Psoas muscle (tissue), 8 donors: ENCODE measurements around the gene MTUS2. TPM values are rescaled to one million over a fixed set of nuclear protein-coding genes. Genes with fewer than 3 reads are reported as not detected.
A peak's percentile ranks its signal among the peaks of the same experiment; 100 is the strongest.

Experiments used
- ATAC-seq, 4 donors: fragments of 200-7000 bp; cut with Tn5 transposase; one replicate each; pipeline ENCODE4 v1.9.1; 2020; ENCODE audit warnings: moderate library complexity in 3 of 4, mild to moderate bottlenecking in 2 of 4
- DNase-seq, 2 donors: peaks; one replicate each; pipeline ENCODE4 v3.0.0-alpha.2; 2020
- H3K27ac ChIP-seq: fragments of 200-600 bp; one replicate; pipeline ENCODE4 v1.8.0; 2022
- H3K27me3 ChIP-seq, 3 donors: fragments of 200-600 bp in 1 of 3; one replicate each; pipeline versions ENCODE4 v1.6.1 to v1.8.0; 2013 to 2022; ENCODE audit warnings: low read length in 2 of 3, mild to moderate bottlenecking in 2 of 3, moderate library complexity in 1 of 3; ENCODE audit not compliant: insufficient read depth in 3 of 3
- H3K36me3 ChIP-seq, 2 donors: fragments of 200-600 bp in 1 of 2; one replicate each; pipeline versions ENCODE4 v1.6.1 to v1.8.0; 2013 to 2022; ENCODE audit warnings: low read depth in 1 of 2, mild to moderate bottlenecking in 1 of 2, moderate library complexity in 1 of 2; ENCODE audit not compliant: insufficient read depth in 1 of 2
- H3K4me1 ChIP-seq: fragments of 200-600 bp; one replicate; pipeline ENCODE4 v1.8.0; 2022
- H3K4me3 ChIP-seq: fragments of 200-600 bp; one replicate; pipeline ENCODE4 v1.8.0; 2022; ENCODE audit warnings: mild to moderate bottlenecking
- H3K9me3 ChIP-seq: fragments of 200-600 bp; one replicate; pipeline ENCODE4 v1.8.0; 2022
- WGBS, 3 donors: extraction: QIAGEN DNeasy Blood & Tissue Kit; methylation state at CpG; one replicate each; pipeline versions ENCODE4 v1.1.6 to v1.1.7; 2013; 5-methylcytosine and 5-hydroxymethylcytosine counted together
- intact Hi-C, 2 donors: fragments of 100-400 bp; cut with DNase I; formaldehyde crosslinking; loops; one replicate each; pipeline versions ENCODE4 v1.11.0 to v1.14.2; 2022
- polyA plus RNA-seq, 3 donors: library from polyadenylated mRNA; stranded (reverse); fragments of 200-250 nt; gene quantifications; one replicate each; pipeline ENCODE4 v1.2.3, GENCODE V29; 2013
- total RNA-seq, 4 donors: library from RNA; stranded (reverse); fragmentation: NEBNext Ultra II Directional in 2 of 4; extraction: Animal tissue kit (Norgen Biotek cat#: 25700) in 2 of 4; gene quantifications; one replicate each; pipeline versions ENCODE4 v1.2.1 to v1.2.4, GENCODE V29; 2021 to 2023
- TF ChIP-seq, protein P1 (sequence below): fragments of 200-600 bp; IDR thresholded peaks from one replicate; pipeline ENCODE4 v1.8.0; 2022; ENCODE audit warnings: antibody characterized with exemption
- donor health status: healthy with polysubstance abuse.
- donor health status: DM: no; HTN: no; CAD: no; lungs with moderate emphysema.
- donor health status: Bipolar disorder and iron deficiency.
- donor health status: healthy.
- donor health status: DM: yes; HTN: yes; CAD: no.
- donor health status: DM: no; HTN: no; CAD: no.
- donor health status: DM: no; HTN: no; CAD: no.
- donor health status: DM: yes; HTN: yes; CAD: no.

Gene MTUS2
- total and polyA plus RNA-seq, 7 donors: 0.03 to 0.79 (median 0.14) TPM; not detected in 2

DNA sequence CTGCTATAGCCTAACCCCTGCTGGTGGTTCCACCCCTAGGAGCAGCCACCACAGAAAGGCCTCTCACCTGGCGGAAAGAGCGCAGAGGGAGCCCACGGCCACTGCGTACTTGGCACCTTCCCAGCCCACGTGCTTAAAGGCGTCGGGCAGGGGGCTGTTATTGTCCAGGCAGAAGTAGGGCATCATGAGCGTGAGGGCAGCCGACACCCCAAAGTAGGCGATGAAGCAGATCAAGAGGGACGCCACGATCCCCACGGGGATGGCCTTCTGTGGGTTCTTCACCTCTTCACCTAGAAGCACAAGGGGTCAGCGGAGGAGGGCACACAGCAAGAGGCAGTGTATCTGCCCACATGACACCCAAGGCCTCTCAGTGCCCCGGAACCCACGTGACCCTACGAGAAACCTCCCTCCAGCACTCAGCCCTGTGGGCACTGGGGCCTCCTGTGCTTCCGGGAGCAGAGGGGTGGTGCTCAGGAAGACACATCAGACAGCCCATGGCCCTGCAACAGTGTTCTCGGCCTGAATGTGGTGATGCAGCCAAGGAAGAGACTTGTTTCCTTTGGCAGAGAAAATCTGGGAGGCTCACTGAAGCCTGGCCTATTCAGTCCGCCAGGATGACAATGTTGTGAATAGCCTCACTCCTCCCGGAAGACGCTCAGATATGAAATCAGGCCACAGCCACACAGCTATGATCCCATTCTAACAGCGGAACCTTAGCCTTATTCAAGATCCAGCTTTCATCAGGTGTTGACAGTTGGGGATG is 703.2 kb downstream of the MTUS2 start:
- ATAC-seq (peak in 3 of 4 donors; percentile 40 to 72 (median 60)), DNase-seq (peak; percentile 66 to 69)
- 93 to 95% (median 95%) methylated on average over 23 of the region's 23 CpGs for WGBS, 3 donors
- no peak overlapping the region for H3K27ac ChIP-seq
- TF ChIP-seq, protein P1, sequence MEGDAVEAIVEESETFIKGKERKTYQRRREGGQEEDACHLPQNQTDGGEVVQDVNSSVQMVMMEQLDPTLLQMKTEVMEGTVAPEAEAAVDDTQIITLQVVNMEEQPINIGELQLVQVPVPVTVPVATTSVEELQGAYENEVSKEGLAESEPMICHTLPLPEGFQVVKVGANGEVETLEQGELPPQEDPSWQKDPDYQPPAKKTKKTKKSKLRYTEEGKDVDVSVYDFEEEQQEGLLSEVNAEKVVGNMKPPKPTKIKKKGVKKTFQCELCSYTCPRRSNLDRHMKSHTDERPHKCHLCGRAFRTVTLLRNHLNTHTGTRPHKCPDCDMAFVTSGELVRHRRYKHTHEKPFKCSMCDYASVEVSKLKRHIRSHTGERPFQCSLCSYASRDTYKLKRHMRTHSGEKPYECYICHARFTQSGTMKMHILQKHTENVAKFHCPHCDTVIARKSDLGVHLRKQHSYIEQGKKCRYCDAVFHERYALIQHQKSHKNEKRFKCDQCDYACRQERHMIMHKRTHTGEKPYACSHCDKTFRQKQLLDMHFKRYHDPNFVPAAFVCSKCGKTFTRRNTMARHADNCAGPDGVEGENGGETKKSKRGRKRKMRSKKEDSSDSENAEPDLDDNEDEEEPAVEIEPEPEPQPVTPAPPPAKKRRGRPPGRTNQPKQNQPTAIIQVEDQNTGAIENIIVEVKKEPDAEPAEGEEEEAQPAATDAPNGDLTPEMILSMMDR: no peak
- H3K27me3 ChIP-seq: no peaks in the 10 kb centered on the region
- H3K9me3 ChIP-seq: no peaks in the 10 kb centered on the region
- no peaks in the 10 kb centered on the region for H3K36me3 ChIP-seq
- H3K4me3 ChIP-seq: no peak overlapping the region
- H3K4me1 ChIP-seq: no peaks in the 10 kb centered on the region
- intact Hi-C loops: no loop called here

DNA sequence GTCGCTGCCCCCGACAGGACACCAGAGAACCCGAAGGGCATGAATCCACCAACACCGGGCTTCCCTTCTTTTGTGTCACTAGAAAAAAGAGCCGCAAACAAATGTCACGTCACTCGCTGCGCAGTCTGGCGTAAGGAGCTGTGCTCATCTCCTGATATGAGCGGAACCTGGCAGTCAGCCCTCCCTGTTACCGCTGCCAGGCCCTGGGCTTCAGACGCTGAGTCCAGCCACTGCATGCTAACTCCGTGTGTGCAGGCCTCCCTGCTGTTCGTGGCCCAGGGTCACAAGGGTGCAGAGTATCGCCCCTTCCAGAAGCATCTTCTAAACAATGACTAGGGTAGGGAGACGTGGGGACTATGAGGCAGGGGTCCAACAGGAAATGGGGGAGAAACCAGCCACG is 704.0 kb downstream of the MTUS2 start:
- Histone ChIP-seq H3K9me3 (no peaks in the 10 kb centered on the region), H3K4me1 (no peaks in the 10 kb centered on the region), H3K36me3 (no peaks in the 10 kb centered on the region), H3K27me3 (no peaks in the 10 kb centered on the region), H3K4me3 (no peak overlapping the region), H3K27ac (no peak overlapping the region)
- ATAC-seq (peak in 1 of 4 donors; percentile 45), DNase-seq (peak in 1 of 2 donors; percentile 68)
- WGBS, 3 donors: 84 to 89% (median 86%) methylated on average over 17 of the region's 17 CpGs
- intact Hi-C loops: no loop called here
- TF ChIP-seq, protein P1: no peak

DNA sequence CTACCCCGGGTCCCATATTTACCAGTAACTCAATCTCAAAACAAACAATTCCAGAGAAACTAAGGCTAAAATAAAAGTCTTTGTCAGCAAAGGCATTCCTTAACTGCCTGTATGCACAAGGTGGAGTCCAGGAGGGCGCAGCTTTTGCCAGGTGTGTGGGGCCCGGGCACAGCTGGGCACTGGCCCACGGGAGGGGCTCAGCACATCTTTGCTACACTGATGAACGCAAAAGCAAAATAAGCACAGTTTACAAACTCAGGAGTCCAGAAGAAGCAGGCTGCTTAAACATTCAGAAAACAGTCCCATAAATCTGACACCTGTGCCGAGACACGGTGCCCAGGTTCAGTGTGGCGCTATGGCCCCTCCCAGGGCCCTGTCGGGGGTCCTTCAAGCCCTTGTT is 704.5 kb downstream of the MTUS2 start:
- no peak for DNase-seq
- no peak for ATAC-seq
- H3K9me3 ChIP-seq: no peaks in the 10 kb centered on the region
- H3K4me1 ChIP-seq: no peaks in the 10 kb centered on the region
- WGBS, 3 donors: 90 to 94% (median 93%) methylated on average over 9 of the region's 9 CpGs
- no peak overlapping the region for H3K4me3 ChIP-seq
- intact Hi-C loops: no loop called here
- TF ChIP-seq, protein P1: no peak
- no peaks in the 10 kb centered on the region for H3K27me3 ChIP-seq
- H3K36me3 ChIP-seq: no peaks in the 10 kb centered on the region
- H3K27ac ChIP-seq: no peak overlapping the region

GRCh38 chr13:29525757-29526156 is 705.6 kb downstream of the MTUS2 start:
- ATAC-seq (no peak), DNase-seq (no peak)
- Histone ChIP-seq H3K4me1 (no peaks in the 10 kb centered on the region), H3K27me3 (no peaks in the 10 kb centered on the region), H3K36me3 (no peaks in the 10 kb centered on the region), H3K27ac (no peak overlapping the region), H3K9me3 (no peaks in the 10 kb centered on the region), H3K4me3 (no peak overlapping the region)
- TF ChIP-seq, protein P1: no peak
- 93 to 95% (median 94%) methylated on average over 7 of the region's 7 CpGs for whole genome bisulfite sequencing, 3 donors
- intact Hi-C loops: no loop called here

DNA sequence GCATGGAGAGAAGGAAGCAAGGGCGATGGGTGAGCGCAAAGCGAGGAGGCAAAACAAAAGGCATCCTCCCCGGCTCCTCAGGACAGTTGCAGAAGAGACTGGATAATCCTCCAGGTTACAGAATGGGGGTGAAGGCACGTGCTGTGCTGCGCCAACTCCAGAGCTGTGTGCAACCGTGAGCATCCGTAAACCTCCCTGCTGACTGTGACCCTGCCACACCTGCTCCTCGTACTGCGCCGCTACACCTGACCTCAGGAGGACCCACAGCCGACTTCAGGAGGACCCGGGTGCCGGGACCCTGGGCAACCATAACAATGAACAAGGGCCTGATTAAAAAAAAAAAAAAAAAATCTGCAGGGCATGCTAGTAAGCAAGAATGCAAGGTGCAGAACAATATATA is 706.6 kb downstream of the MTUS2 start:
- DNase-seq: no peak
- intact Hi-C loops: no loop called here

More for the DNA sequence above, 706.6 kb downstream of the MTUS2 start:
- TF ChIP-seq, protein P1: no peak
- Histone ChIP-seq H3K4me1 (no peaks in the 10 kb centered on the region), H3K36me3 (no peaks in the 10 kb centered on the region), H3K9me3 (no peaks in the 10 kb centered on the region), H3K4me3 (no peak overlapping the region), H3K27me3 (no peaks in the 10 kb centered on the region), H3K27ac (no peak overlapping the region)
- 97% methylated on average over 14 of the region's 14 CpGs for WGBS, 3 donors
- ATAC-seq: no peak
